HEK293 (cell line): ENCODE results near the gene RBMS1.

Source experiments
- BCL11B ChIP-seq: fragments of 450-650 bp; formaldehyde crosslinking; IDR thresholded peaks from 2 replicates; pipeline ENCODE4 v1.5.1; 2016; ENCODE audit warnings: low read depth, missing biosample characterization, missing genetic modification characterization
- CTCF ChIP-seq: fragments of 450-650 bp; formaldehyde crosslinking; IDR thresholded peaks from 2 replicates; pipeline ENCODE4 v1.5.1; 2016; ENCODE audit warnings: missing biosample characterization, missing genetic modification characterization
- HOXD13 ChIP-seq: sonication (generic); formaldehyde crosslinking; IDR thresholded peaks from 2 replicates; pipeline ENCODE4 v1.8.0; 2022; ENCODE audit warnings: missing genetic modification reagents, borderline replicate concordance
- MEIS1 ChIP-seq: sonication (generic); formaldehyde crosslinking; IDR thresholded peaks from 2 replicates; pipeline ENCODE4 v1.8.1; 2022; ENCODE audit warnings: missing genetic modification reagents, mild to moderate bottlenecking, borderline replicate concordance
- ZNF211 ChIP-seq: fragments of 450-650 bp; formaldehyde crosslinking; IDR thresholded peaks from 2 replicates; pipeline ENCODE4 v1.5.1; 2016; ENCODE audit warnings: low read depth, missing biosample characterization, missing genetic modification characterization
- ZNF362 ChIP-seq: fragments of 450-650 bp; formaldehyde crosslinking; IDR thresholded peaks from 2 replicates; pipeline ENCODE4 v1.5.1; 2016; ENCODE audit warnings: missing biosample characterization, missing genetic modification characterization
- ZNF549 ChIP-seq: fragments of 450-650 bp; IDR thresholded peaks from 2 replicates; pipeline ENCODE4 v1.5.1; 2018; ENCODE audit warnings: missing biosample characterization, missing genetic modification characterization, mild to moderate bottlenecking, inconsistent platforms, moderate library complexity
- ZNF558 ChIP-seq: fragments of 450-650 bp; formaldehyde crosslinking; IDR thresholded peaks from 2 replicates; pipeline ENCODE4 v1.5.1; 2016; ENCODE audit warnings: missing biosample characterization, missing genetic modification characterization
- ZNF629 ChIP-seq: fragments of 450-650 bp; formaldehyde crosslinking; IDR thresholded peaks from 2 replicates; pipeline ENCODE4 v1.5.1; 2017; ENCODE audit warnings: missing biosample characterization, missing genetic modification characterization
- ZNF704 ChIP-seq: fragments of 450-650 bp; formaldehyde crosslinking; IDR thresholded peaks from 2 replicates; pipeline ENCODE4 v1.5.1; 2016; ENCODE audit warnings: missing biosample characterization, missing genetic modification characterization
- ZSCAN18 ChIP-seq: fragments of 450-650 bp; formaldehyde crosslinking; IDR thresholded peaks from 2 replicates; pipeline ENCODE4 v1.5.1; 2016; ENCODE audit warnings: missing biosample characterization, missing genetic modification characterization

GRCh38 chr2:160431441-160431840 is 62.2 kb downstream of the RBMS1 start:
- TF ChIP-seq CTCF (tag by site-specific recombination) (no peak), HOXD13 (CRISPR knock-in tag) (no peak), ZNF549 (no peak), MEIS1 (CRISPR knock-in tag) (no peak), ZNF211 (no peak), ZNF629 (no peak), ZNF362 (tag by site-specific recombination) (no peak), ZNF558 (tag by site-specific recombination) (no peak), BCL11B (tag by site-specific recombination) (no peak), ZSCAN18 (tag by site-specific recombination) (no peak), ZNF704 (tag by site-specific recombination) (no peak)
